ENCODE data around the gene RSKR.
A peak's percentile ranks its signal among the peaks of the same experiment; 100 is the strongest.
"Not testable (repeated sequence)": the region's sequence is repeated elsewhere in the genome, so short reads cannot be mapped to it uniquely, and the experiment has no call there.

RSKR gene

GRCh38 chr17:28613931-28614381 is at the start of gene RSKR:
Gene RSKR (minus strand): TSS chr17:28614185. CDS start chr17:28614161, 24 bp downstream.
- DNase-seq: no peak

GRCh38 chr17:28663723-28664122 is 49.7 kb upstream of the RSKR start:
- DNase-seq: no peak

GRCh38 chr17:28662527-28662829 is 48.5 kb upstream of the RSKR start:
- no peak for DNase-seq

- peak; percentile 93 for DNase-seq
Measured at GRCh38 chr17:28661635-28662526, 47.9 kb upstream of the RSKR start, which contains the start of the genes SDF2 and SUPT6H. Gene SDF2 (minus strand): TSS chr17:28661906. CDS start chr17:28661876, 30 bp downstream. Gene SUPT6H (plus strand): TSS chr17:28662205. CDS start chr17:28673402, 11,197 bp downstream.

- DNase-seq: not testable (repeated sequence)
Measured at GRCh38 chr17:28659497-28659881, 45.5 kb upstream of the RSKR start.

- not testable (repeated sequence) for DNase-seq
Measured at GRCh38 chr17:28658766-28659496, 44.9 kb upstream of the RSKR start.

GRCh38 chr17:28658342-28658741 is 44.4 kb upstream of the RSKR start:
- DNase-seq: not testable (repeated sequence)

GRCh38 chr17:28657756-28658155 is 43.8 kb upstream of the RSKR start:
- DNase-seq: no peak

GRCh38 chr17:28655160-28655559 is 41.2 kb upstream of the RSKR start:
- no peak for DNase-seq

GRCh38 chr17:28648698-28649097 is 34.7 kb upstream of the RSKR start:
- DNase-seq: no peak

- DNase-seq: peak; percentile 27
Measured at GRCh38 chr17:28646039-28646754, 32.2 kb upstream of the RSKR start.

GRCh38 chr17:28645576-28645939 is 31.6 kb upstream of the RSKR start:
- DNase-seq: no peak

- peak; percentile 89 for DNase-seq
Measured at GRCh38 chr17:28644787-28645575, 31.0 kb upstream of the RSKR start, which contains the start of gene BLTP2. Gene BLTP2 (minus strand): TSS chr17:28645158. CDS start chr17:28645056, 102 bp downstream.

- DNase-seq: peak; percentile 60
Measured at GRCh38 chr17:28643983-28644786, 30.2 kb upstream of the RSKR start.

GRCh38 chr17:28641579-28641978 is 27.6 kb upstream of the RSKR start:
- DNase-seq: no peak

GRCh38 chr17:28635506-28635905 is 21.5 kb upstream of the RSKR start:
- no peak for DNase-seq

GRCh38 chr17:28634206-28634865 is 20.4 kb upstream of the RSKR start:
- peak; percentile 52 for DNase-seq

- no peak for DNase-seq
Measured at GRCh38 chr17:28626818-28627217, 12.8 kb upstream of the RSKR start.

- DNase-seq: no peak
Measured at GRCh38 chr17:28624148-28624547, 10.2 kb upstream of the RSKR start.

GRCh38 chr17:28623696-28624095 is 9.7 kb upstream of the RSKR start:
- no peak for DNase-seq

GRCh38 chr17:28622186-28622585 is 8.2 kb upstream of the RSKR start:
- DNase-seq: no peak
